HG03064 (cell line): ENCODE measurements around the gene DCST2.
A peak's percentile ranks its signal among the peaks of the same experiment; 100 is the strongest.

Experiments
- ATAC-seq: cut with Tn5 transposase; IDR thresholded peaks from one replicate; pipeline ENCODE4 v1.9.1; 2021; ENCODE audit warnings: low read depth; ENCODE audit not compliant: unreplicated experiment

Gene DCST2

DNA sequence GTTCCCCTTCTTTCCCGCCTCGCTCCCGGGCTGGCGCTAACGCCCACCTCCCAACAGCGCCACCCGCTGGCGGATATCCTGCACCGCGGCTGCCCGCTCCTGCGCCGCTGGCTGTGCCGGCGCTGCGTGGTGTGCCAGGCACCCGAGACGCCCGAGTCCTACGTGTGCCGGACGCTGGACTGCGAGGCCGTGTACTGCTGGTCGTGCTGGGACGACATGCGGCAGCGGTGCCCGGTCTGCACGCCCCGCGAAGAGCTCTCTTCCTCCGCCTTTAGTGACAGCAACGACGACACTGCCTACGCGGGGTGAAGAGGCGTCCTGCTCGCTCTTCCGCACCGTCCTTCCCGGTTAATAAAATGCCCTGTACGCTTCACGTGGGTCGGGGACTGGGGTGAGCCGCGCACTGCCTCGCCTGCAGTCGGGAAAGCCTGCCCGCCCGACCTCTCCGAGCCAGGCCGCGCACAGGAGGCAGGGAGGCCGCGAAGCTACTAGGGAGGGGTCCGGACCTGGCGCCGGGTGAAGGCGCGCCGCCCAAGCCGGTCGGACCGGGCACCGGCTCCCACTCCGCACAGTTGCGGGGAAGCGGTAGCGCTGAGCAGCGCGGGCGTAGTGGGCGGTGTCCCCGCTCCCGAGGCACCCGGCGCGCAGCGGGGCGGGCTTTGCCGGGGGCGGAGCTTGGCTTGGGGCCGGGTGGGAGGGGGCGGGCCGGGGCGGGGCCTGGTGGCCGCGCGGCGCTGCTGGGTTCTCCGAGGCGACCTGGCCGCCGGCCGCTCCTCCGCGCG lies 17.2 kb upstream of the DCST2 start, which contains the start of gene ADAM15:
Gene ADAM15, plus strand, starts transcription at position 757 of the 782 bp plus-strand sequence. CDS start 71 bp downstream, outside the sequence.
- peak; percentile 56 for ATAC-seq

DNA sequence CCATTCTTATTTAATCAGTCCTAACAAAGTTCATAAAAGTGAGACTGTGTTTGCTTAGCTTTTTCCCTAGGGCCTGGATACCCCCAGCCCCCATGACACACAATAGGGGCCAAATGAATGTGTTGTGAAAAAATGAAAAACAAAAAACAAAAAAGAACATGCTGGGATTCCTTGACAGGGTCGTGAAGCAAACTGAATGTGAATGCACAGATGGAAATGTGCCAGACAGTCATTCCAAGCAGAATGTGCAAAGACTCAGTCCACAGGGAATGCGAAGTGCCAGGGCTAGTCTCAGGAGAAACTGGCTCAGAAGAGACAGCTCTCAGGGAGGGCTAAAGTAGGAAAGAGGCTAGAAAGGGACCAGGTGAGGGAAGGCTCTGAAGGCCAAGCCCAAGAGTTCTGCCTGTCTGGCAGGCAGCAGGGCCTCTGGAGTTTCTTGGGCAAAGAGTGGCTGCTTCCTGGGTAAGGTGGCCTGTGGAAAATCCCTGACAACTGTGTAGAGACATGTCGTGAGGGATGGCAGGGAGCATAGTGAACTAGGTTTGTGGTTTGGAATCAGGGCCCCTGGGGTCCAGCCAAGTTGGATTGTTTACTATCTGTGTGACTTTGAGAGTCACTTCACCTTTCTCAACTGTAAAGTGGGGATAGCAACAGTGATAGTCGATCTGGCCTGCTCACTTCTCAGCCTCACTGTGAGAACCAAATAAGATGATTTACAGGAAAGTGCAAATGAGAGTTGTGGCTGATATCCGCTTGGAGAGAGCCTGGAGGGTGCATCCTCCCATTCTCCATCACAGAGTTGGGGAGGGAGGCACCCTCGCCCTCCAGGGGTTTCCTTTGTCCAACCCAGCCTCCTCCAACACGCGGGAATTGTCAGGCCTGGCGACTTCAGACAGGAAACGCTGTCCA lies 16.3 kb upstream of the DCST2 start:
- no peak for ATAC-seq

DNA sequence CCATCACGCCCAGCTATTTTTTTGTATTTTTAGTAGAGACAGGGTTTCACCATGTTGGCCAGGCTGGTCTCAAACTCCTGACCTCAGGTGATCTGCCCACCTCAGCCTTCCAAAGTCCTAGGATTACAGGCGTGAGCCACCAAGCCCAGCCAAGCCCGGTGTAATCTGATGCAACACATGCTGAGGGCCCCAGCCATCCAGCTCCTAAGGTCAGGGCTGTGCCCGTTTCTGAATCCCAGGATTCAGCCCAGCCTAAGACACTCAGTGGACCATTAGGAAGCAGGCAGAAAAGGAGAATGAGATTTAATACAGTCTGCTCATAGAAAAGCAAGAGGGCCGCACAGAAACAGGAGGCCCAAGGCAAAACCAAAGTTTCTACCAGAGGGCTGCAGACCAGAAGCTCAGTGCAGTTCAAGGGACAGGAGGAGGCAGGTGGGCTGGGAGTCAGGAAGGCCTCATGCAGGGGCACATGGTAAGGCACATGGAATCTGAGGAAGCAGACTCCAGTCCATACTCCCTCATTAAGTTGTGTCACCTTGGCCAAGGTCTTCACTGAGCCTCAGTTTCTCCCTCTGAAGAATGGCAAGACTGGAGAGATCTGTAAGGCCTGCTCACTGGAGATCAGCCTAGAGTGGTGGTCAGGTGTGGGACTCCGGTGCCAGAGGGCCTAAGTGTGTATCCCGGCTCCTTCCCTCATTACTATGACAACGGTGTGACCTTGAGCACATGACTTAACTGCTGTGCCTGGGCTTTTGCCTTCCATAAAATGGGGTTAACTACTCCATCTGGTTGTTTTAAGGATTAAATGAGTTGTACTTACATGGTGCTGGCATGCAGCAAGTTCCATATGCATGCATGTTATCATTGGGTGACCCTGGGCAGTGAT lies 15.1 kb upstream of the DCST2 start:
- ATAC-seq: no peak

DNA sequence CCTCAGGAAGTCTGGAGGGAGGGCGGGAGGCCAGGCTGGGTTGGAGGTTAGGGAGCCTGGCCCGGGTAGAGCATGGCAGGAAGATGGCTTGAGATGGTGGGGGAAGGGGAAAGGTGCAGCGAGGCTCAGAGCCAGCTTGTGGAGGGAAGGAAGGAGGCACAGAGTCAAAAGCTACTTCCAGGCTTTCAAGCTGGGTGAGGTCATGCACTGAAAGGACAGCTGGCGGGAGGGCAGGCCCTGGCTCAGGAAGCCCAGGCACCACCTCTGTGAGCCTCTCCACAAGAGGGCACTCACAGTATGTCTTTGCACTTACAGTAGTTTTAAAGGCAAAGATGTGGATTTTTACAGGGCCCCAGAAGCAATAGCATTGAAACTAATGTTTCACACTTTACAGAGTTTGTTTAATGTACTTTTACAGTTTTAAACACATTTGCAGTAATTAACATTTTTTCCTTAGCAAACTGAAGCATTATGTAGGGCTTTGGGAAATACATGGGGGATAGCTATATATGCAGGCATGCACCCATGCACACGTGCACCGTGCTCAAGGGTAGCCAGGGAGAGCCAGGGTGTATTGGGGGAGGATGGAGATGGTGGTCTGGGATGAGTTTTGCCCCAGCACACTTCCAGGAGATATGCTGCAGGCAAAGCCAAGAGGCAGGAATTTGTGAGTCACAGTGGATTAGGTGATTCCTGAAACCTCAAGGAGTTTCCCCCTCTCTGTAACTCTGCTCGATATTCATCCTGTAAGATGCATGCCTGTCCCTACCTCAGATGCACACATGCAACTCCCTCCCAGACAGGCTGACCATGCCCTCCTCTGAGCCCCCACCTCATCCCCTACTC lies 11.5 kb upstream of the DCST2 start:
- no peak for ATAC-seq

DNA sequence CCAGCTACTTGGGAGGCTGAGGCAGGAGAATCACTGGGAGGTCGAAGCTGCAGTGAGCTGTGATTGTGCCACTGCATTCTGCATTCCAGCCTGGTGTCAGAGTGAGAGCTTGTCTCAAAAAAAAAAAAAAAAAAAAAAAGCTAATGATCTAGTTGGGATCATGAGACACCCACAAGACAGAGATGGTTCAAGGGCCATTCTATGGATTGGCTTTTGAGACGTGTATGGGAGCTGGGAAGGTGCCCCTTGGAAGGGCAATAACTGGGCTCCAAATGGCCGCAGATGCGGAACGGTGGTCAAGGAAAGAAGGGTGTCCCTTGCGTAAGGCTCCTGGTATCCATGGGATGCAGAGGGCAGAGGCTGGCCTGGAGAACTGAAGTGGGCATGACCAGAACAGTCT lies 10.8 kb upstream of the DCST2 start:
- no peak for ATAC-seq

DNA sequence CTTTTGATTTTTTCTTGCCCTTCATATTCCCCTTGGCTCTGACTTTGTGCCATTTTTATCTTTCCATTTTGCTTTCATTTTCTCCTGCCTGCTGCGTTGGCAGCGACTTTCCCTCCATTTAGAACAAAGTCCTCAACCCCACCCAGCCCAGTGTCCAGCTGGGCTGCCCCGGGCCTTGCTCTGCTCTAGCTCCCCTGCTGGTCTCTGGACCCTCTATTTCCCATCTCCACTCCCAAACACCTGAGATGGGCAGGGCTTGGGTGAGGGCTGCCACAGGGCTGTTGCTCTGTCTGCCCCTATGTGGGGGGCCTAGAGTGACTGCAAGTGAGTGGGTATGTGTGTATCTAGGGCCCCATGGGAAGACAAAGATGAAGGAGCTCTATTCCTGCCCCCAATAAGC lies 10.2 kb upstream of the DCST2 start:
- ATAC-seq: no peak

DNA sequence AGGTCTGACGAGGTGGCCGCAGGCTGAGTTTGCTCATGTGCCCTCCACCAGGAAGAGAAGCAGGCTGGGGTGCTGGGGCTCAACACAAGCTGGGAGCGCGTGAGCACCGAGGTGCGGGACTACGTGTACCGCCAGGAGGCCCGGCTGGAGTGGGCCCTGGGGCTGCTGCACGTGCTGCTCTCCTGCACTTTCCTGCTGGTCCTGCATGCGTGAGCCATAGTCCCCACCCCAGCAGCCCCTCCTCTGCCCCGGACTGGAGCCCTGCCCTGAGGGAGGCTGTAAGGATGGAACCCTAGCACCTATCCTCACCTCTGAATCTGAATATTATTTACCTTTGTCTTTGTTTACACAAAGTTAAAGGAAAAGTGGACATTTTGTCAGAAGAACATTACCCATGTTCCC lies 9.7 kb upstream of the DCST2 start:
- ATAC-seq: no peak

DNA sequence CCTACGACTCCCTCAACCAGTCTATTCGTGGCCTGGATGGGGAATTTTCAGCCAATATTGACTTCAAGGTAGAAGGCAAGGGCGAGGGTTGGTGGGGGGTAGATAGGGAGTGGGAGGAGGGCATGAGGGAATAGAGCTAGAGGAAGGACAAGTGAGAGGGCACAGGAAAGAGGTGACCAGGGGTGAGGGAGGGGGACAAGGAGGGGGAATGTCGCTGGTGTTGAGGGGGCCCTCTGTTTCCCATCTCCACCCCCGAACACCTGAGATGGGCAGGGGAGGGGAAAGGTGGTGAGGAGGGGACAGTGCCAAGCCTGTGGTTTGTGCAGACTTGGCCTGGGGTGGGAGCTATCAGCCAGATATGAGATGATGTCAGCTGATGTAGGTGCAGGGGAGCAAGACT lies 9.2 kb upstream of the DCST2 start:
- no peak for ATAC-seq

DNA sequence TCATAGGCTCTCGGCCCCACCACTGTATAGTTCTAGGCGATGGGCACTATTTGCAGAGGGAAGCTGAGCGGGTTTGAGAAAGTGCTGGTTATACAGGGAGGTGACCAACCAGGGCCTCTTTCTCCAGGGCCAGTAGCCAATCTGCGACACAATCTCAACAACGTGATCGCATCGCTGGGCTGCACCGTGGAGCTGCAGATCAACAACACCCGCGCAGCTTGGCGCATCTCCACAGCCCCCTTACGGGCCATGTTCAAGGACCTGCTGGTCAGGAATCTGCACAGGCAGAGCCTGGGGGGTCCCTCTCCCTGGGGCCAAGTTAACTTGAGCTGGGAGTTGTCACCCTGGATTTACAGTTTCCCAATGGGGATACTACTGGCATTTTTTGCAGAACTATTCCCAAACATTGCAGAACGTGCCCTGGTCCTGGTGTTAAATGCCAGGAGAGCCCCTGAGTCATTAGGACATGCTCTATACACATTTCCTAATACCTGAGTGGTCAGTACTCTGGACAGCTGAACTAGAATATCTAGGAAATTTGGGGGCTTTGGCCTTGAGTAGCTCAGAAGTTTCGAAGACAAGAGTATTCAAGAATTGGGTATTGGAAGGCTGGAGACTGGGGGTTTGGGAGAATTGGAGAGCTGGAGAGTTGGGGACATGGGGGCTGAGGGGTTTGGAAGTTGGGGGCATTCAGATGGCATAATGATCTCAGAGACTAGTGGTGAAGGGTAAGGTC lies 6.9 kb upstream of the DCST2 start:
- ATAC-seq: no peak

DNA sequence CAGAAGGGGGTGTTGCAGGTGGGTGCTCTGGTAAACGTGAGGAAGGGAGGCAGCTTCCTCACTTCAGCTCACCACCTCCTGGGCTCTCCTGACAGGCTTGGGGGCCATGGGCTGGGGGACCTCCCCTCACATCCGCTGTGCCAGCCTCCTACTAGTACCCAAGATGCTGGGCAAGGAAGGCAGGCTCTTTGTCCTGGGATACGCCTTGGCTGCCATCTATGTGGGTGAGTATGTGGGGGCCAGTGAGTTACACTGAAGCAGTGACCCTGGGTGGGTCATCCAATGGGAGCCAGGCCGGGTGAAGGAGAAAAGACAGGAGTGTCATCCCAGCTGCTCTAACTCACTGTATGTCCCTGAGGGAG lies 5.7 kb upstream of the DCST2 start:
- ATAC-seq: no peak

DNA sequence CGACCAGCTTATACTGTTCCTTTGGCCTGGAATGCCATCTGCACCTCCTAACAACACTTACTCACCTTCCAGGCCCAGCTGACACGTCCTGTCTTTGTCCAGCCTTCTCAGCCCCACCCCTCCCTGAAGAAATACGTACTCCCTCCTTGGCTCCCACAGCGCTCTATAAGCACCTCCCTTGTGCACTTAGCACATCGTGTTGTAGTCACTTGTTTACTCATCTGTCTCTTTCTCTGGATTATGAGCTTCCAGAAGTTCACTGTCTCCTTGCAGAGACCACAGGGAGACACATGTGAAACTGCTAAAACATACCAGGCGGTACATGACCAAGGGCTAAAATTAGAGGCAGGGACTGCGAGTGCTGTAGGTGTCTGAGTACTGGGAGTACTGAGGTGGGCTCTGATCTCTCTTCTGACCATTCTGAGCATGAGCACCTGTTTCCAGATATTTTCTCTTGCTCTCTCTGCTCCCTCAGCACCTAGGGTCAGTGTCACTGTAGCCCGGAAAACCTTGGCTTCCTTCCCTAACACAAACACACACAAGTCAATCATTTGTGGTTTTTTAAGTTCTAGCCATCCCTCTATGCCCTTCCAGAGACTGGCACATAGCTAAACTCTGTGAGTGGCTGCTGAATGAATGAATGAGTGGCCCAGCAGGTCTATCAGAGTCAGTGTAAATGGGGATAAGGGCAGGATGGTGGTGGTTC lies 5.2 kb upstream of the DCST2 start:
- ATAC-seq: no peak

DNA sequence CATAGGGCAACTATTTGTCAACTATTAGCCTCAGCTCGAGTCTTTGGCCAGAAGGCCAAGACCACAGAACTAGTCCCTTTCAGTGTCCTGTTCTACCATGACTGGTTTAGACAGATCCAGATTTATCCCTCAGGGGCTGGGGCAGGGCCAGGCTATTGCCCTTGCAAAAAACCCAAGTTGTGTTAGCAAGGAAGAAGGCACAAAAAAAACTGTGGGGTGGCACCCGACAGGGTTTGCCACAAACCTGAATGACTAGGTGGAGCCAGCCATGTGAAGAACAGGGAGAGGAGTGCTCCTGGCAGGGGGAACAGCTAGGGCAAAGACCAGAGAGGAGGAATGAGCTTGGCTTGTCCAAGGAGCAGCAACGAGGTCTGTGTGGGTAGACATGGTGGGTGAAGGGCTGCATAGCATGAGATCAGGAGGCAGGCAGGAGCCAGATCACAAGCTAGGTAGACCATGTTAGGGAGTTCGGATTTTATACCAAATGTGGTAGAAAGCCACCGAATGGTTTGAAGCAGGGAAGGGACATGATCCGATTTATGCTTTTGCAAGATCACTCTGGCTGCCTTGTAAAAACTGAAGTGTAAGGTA lies 4.4 kb upstream of the DCST2 start:
- ATAC-seq: no peak

DNA sequence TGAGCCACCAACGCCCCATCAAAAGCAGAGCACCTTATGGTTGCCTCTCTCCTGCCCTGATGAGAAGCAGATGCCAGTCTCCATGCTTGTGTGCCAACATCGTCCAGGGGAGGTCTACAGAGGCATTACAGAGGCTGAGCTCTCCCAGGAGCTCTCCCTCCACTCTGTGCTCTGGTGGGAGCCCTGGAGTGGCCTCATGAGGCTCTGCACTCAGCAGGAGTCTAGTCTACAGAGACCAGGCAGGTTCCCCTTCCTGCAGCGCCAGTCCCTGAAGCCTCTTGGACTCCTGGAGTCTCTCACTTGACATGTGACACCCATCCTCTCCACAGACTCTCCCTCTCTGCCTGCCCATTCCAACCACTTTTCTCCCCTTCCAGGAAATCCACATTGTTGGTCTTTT lies 3.5 kb upstream of the DCST2 start:
- no peak for ATAC-seq

DNA sequence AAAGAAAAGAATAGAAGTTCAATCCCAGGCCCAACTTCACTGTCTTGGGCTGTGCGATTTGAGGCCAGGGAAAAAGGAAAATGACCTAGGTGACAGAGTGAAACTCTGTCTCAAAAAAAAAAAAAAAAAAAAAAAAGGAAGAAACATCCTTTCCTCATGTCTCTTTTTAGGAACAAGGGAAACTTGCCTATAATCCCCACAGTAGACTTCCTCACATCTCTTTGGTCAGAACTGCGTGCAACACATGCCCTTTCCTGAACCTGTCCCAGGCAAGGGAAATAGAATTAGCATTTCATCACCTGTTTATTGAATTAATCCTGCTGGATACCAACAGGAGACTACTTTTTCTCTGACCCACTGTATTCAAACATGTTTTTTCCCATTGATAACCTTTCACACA lies 2.4 kb upstream of the DCST2 start:
- no peak for ATAC-seq

DNA sequence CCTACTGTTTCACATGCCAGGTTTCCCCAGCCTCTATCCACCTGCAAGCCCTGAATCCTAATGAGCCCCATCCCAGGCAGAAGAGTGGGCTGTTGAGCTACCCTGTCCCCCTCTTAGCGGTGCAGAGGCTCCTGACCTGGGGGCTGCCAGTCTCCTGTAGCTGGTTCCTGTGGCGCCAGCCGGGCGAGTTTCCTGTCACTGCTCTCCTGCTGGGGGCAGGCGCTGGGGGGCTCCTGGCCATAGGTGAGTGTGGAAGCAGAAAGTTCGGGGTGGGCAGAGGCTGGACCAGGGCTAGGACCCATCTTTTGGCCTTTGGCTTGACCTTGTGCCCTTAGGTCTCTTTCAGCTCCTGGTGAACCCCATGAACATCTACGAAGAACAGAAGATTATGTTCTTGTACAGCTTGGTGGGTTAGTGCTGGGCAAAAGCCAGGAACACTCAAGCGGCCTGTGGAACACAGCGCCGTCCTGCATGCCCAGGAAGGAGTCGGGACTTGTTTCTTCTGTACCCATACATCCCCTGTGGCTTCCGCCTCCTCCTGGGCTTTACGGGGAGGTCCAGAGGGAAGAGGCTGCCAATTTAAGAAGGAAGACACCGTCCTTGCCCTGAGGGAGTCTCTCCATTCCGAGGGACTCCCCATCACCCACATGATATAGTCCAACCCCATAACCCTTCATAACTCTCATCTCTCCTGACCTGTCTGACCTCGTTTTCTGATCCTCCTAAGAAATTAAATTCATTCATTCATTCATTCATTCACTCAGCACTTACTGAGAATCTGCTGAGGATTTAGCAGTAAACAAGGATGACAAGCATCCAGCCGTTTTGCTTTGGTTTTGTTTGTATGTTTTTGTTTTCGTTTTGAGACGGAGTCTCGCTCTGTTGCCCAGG lies 982 bp upstream of the DCST2 start:
- ATAC-seq: no peak

DNA sequence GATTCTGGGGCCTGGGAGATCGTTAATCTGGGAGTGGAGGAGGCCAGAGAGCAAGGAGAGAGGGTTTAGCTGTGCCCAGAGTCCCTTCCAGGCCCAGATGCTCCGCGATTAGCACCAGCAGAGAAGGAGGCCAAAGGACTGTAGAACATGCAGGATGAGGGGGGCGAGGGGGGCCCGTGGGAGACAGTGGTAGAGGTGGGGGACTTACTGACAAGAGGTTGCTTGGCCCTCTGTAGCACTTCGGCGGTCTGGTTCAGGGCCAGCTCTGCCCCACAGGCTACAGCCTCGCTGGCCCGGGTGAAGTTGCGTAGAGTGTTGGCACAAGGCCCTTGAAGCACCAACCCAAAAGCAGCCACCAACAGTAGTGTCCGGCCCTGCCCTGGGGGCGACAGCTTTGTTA lies 695 bp downstream of the DCST2 start:
- no peak for ATAC-seq

DNA sequence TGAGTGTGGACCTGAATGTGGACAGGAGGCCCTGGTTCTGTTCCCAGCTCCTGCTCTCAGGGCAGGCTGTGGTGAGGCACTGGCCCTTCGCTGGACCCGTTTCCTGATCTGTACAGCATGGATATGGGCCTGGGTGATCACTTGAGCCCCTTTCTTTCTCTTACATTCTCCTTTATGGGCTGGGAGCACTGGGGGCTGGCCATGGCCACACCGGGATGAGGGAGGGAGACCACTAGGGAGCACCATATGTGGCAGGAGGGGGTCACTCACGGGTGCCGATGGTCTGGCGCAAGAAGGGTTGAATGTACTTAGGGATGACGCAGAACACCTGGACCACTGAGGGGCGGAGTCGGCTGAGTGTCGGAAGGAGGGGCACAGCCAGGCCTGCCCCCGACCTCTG lies 2.7 kb downstream of the DCST2 start:
- ATAC-seq: no peak
